Fibroblast of pulmonary artery (primary cell): ENCODE measurements around the gene NOL4L.
A peak's percentile ranks its signal among the peaks of the same experiment; 100 is the strongest.

Experiments used
- DNase-seq: peaks from one replicate; pipeline ENCODE4 v3.0.0-alpha.2; 2010; ENCODE audit warnings: low read depth
- H3K4me3 ChIP-seq: replicated peaks from 2 replicates; pipeline ENCODE4 v1.5.1; 2011; ENCODE audit warnings: low read depth, mild to moderate bottlenecking, control low read depth, low read length, moderate library complexity
- CTCF ChIP-seq: IDR thresholded peaks from 2 replicates; pipeline ENCODE4 v1.5.1; 2011; ENCODE audit warnings: mild to moderate bottlenecking, control low read depth, low read length, inconsistent platforms; ENCODE audit errors: missing control alignments

Gene NOL4L

GRCh38 chr20:32539817-32540675 lies 45.1 kb downstream of the NOL4L start:
- TF ChIP-seq CTCF, result no peak
- no peak overlapping the region for H3K4me3 ChIP-seq
- DNase-seq, result no peak

GRCh38 chr20:32539026-32539816 lies 45.9 kb downstream of the NOL4L start:
- no peak for DNase-seq
- H3K4me3 ChIP-seq, result no peak overlapping the region
- no peak for TF ChIP-seq CTCF

GRCh38 chr20:32538526-32538939 lies 46.6 kb downstream of the NOL4L start:
- H3K4me3 ChIP-seq, result no peak overlapping the region
- TF ChIP-seq CTCF, result no peak
- peak; percentile 26 for DNase-seq

- DNase-seq, result no peak
- H3K4me3 ChIP-seq, result no peak overlapping the region
- no peak for TF ChIP-seq CTCF
These were observed 47.2 kb downstream of the NOL4L start for GRCh38 chr20:32537657-32538525.

- H3K4me3 ChIP-seq, result peak overlapping the region; percentile 12
- no peak for TF ChIP-seq CTCF
- no peak for DNase-seq
These were observed 48.1 kb downstream of the NOL4L start for GRCh38 chr20:32536851-32537656.
